Activated CD8-positive, alpha-beta memory T cell treated with anti-CD3 and anti-CD28 coated beads for 24 hours (primary cell): ENCODE data around the gene DGCR8.

Source experiments
- DNase-seq: peaks from one replicate; pipeline ENCODE4 v3.0.0-alpha.2; 2020

Gene DGCR8

DNA sequence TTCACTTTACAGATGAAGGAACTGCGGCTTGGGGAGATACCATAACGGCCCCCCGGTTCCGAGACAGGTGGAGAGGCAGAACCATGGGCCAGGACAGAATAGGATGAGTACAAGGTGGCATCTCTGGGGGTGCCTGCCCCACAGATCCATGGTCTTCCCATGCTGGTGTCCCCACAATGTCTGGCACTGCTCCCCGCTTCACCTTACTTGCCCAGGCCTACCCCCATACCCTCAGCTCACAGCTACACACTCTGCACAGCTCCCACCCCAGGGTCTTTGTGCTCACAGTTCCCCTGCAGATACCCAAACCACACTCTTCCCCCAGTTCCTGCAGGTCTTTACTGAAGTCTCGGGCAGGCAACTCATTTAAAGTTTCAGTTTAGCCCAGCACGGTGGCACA, 11.4 kb upstream of the DGCR8 start:
- DNase-seq, result no peak

DNA sequence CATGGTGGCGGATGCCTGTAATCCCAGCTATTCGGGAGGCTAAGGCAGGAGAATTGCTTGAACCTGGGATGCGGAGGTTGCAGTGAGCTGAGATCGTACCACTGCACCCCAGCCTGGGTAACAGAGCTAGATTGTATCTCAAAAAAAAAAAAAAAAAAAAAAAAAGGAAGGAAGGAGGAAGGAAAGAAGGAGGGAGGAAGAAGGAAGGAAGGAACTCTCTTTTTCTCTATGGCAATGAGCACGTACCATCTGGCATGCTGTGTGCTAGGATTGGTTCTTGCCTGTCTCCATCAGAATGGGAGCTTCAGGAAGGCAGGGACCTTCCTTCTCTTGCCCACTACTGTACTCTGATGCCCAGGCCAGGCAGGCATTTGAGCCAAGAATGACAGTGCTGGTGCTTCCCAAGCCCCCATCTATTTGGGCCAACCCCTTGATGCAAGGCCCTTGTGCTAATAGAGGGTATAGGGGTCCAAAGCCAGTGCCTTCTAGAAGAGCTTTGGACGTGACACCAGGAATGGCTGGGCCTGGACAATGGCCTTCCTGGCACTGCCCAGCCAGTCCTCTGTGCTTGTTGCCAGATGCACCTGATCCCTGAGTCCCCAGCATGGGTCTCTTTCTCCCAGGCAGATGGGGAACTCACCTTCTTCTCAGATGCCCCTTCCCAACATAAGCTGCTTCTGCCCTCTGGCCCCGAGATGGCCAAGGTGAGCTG, 10.6 kb upstream of the DGCR8 start:
- no peak for DNase-seq

GRCh38 chr22:20071524-20071972, 8.5 kb upstream of the DGCR8 start:
- no peak for DNase-seq

GRCh38 chr22:20076627-20077172, 3.3 kb upstream of the DGCR8 start:
- no peak for DNase-seq

DNA sequence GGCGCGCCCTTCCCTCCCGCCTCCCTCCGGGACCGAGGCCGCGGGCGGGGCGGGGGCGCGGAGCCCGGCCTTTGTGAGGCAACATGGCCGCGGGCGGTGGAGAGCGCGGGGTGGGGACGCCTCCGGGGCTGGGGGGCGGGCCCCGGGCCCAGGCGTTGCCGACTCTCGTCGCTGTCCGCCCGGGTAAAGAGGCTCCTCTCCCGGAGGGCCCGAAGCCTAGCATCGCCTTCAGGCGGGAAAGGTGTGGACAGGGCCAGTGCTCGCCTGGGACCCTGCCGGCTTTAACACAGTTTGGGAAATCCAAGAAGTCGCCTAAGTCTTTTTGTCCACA, 369 bp downstream of the DGCR8 start:
- no peak for DNase-seq

GRCh38 chr22:20080776-20081654, 974 bp downstream of the DGCR8 start:
- DNase-seq, result no peak

GRCh38 chr22:20083157-20083890, 3.3 kb downstream of the DGCR8 start:
- DNase-seq, result no peak

DNA sequence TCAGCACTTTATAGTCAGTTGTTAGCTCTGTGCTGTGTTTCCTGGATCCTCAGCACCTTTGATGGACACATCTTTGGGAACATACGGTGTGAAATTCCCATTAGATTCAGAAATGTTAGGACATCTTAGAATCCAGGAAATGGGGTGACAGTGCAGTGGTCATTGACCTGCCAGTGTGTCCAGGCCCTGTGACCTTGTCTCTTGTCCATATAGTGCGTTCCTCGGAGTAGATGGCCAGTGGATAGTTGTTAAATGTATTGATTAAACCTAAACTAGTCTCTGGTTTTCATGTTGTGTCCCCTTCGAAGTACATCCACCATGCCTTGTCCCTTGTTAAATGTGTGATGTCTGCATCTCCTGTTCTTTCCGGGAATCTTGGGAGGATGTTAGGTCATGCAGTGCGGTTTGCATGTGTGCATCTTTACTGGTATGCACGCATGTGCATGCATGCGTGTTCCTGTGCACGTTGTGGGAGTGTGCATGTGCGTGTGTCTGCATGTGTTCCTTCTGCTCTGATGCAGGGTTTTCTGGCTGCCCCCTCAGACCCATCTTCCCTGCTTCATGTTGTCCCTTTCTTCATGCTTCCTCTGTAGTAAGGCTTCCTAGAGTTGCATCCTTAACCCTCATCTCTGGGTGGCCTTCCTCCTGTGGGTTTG, 4.0 kb downstream of the DGCR8 start:
- DNase-seq, result no peak

- no peak for DNase-seq
Observed at GRCh38 chr22:20084547-20085413, 4.7 kb downstream of the DGCR8 start.

- DNase-seq, result no peak
Observed at GRCh38 chr22:20085651-20086050, 5.6 kb downstream of the DGCR8 start.

GRCh38 chr22:20086101-20086599, 6.1 kb downstream of the DGCR8 start:
- no peak for DNase-seq

DNA sequence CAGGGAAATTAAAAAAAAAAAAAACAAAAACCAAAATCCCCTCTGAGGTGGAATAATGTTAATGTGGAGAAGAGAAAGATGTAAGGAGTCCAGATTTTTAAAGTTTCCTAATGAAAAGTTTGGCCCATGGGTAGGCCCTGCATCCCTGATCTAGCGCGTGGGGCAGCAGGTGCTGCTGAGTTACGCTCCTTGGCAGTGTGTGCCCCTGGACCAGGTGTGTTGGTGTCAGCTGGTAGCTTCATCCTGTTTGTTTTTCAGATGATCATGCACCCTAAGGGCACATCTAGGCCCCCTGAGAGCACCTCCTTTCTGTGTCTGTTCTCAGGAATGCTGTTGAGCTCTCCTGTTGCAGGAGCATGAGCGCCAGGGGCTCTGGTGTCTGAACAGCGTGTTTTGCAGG, 6.7 kb downstream of the DGCR8 start:
- DNase-seq, result no peak

- no peak for DNase-seq
Observed at GRCh38 chr22:20087319-20088262, 7.5 kb downstream of the DGCR8 start.

DNA sequence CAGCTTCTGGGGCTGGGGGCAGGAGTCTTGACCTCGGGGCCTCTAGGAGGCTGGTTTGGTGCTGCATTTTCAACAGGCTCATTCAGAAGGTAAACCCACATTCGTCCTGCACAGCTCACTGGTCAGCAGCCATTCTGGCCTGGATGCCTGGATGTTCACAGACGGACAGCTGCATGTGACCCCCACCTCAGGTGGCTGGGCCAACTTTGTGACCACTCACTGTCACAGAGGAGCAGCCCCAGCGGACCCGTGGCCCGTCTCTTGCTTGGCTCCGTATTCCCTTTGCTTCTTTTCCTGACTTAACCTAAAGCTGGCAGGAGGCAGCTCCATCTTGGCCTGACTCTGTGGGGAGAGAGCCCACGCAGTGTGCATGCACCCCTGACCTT, 8.2 kb downstream of the DGCR8 start:
- no peak for DNase-seq

- DNase-seq, result no peak
Observed at GRCh38 chr22:20089226-20089976, 9.4 kb downstream of the DGCR8 start.

DNA sequence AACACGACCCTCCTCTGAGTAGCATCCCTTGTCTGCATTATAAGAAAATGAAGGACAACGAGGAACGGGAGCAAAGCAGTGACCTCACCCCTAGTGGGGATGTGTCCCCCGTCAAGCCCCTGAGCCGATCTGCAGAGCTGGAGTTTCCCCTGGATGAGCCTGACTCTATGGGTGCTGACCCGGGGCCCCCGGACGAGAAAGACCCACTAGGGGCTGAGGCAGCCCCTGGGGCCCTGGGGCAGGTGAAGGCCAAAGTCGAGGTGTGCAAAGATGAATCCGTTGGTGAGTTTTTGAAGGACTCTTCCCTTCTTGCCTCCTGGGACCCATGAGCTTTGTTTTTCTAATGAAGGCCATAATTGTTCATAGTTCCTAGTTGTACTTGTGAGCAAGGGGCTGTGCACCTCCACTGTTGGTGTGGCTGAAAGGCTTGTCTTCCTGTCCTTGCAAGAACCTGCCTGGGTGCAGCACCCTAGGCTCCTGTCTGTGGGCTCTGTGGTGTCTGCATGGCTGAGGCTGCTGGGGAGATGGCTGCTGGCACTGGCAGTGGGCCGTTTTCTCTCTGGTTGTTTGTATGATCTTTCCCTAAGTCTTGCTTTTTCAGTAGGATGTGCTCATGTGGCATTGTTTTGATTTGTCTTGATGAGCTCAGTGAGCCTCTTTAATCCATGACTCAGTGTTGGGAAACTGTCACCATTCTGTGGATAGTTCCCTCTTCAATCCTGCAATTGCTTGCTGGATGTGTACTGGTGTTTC, 10.1 kb downstream of the DGCR8 start:
- DNase-seq, result no peak

- DNase-seq, result no peak
Observed at GRCh38 chr22:20090730-20091240, 10.7 kb downstream of the DGCR8 start.

DNA sequence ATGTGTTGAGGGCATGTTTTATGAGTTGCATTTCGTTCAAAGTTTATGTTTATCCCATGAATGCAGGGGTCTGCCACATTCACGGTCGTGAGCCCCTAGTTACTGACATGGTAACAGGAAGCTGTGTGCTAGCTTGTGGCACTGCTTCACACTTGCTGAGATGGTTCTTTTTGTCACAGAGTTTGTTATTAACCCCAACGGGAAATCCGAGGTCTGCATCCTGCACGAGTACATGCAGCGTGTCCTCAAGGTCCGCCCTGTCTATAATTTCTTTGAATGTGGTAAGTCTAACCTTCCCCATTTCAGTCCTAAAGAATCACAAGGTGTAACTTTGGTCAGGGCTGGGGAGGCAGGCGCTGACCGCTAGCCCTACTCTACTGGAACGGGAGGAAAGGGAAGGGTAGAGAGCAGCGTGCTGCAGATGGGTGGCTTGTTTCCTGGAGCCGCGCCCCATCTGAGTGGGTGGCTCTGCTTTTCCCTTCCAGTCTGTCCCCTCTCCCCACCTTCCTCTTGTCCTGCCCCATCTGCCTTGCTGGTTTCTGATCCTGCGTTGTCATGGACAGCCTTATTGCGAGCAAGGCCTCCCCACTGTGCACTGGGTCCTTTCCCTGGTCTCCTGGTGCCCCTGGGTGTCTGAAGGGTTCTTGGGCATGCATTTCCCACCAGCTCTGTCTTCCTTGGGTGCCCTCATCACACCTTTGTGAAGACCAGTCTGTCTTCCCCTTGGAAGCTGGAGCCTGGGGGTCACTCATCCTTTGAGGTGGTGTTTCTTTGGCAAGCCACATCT, 11.8 kb downstream of the DGCR8 start:
- peak; percentile 54 for DNase-seq
